Lower leg skin (tissue), 3 donors: ENCODE results near the gene CRTC1.

ENCODE experiments used
- CTCF ChIP-seq, 3 donors: fragments of 450-650 bp; IDR thresholded peaks; one replicate each; pipeline ENCODE4 v1.5.1; 2016; ENCODE audit warnings: antibody characterized with exemption in 3 of 3, mild to moderate bottlenecking in 3 of 3, moderate library complexity in 2 of 3
- POLR2A ChIP-seq, 2 donors: fragments of 450-650 bp; IDR thresholded peaks; one replicate each; pipeline ENCODE4 v1.6.1; 2016 to 2017; ENCODE audit warnings: antibody characterized with exemption in 2 of 2, mild to moderate bottlenecking in 1 of 2, moderate library complexity in 1 of 2

DNA sequence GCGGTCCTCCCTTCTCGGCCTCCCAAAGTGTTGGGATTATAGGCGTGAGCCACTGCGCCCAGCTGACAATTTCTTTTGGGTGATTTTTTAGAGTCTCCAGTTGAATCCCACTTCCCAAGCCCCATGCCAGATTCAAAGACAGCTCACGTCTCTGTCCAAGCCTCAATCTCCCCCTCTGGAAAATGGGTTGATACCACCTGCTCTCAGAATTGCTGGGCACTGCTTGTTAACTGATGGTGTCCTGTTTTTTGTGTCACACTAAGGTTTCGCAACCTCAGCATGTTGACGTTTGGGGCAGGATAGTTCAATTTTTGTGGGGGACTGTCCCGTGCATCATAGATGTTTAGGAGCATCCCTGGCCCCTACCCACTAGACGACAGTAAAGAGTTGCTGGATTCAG, 134.1 kb downstream of the CRTC1 start:
- TF ChIP-seq POLR2A (IDR thresholded peaks at IDR 0.05), result no peak
- TF ChIP-seq CTCF (IDR thresholded peaks at IDR 0.05), result no peak
